ENCODE data around the gene RTP3.
"Not testable (repeated sequence)": the region's sequence is repeated elsewhere in the genome, so short reads cannot be mapped to it uniquely, and the experiment has no call there.

Gene RTP3

DNA sequence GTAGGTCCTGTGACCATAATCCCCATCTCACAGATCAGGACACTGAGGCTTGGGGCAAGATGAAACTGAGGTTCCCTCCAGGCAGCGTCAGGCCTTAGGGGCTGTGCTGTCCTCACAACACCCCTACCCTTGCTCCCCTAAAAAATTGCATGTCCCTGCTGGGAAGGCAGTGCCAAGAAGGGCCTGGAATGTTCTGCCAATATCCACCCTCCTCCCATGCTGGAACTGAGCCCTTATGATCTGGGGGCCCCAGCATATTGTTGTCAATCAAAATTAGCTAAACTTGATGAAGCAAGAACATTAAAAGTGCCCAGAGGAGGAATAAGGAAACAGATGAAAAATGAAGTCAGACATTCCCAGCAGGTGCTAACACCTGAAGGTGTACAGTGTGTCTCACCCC is 13.4 kb upstream of the RTP3 start:
- H3K9ac ChIP-seq (ENCODE audit: low read length), result no peak overlapping the region
- H3K36me3 ChIP-seq (ENCODE audit: insufficient read depth, low read length), result no peaks in the 10 kb centered on the region
- H3K4me1 ChIP-seq (ENCODE audit: insufficient read depth, low read length), result no peaks in the 10 kb centered on the region
- H3K27ac ChIP-seq (ENCODE audit: low read depth, low read length), result no peak overlapping the region
- H3K4me3 ChIP-seq (ENCODE audit: low read depth in 1 of 2, low read length in 2 of 2), result no peak overlapping the region
- H3K9me3 ChIP-seq (ENCODE audit: low read length), result no peaks in the 10 kb centered on the region
- peaks cover 0 to 3% of the 10 kb centered on the region in 2 donors for H3K27me3 ChIP-seq (ENCODE audit: control insufficient read depth in 1 of 2, insufficient read depth in 2 of 2, low read length in 2 of 2)

DNA sequence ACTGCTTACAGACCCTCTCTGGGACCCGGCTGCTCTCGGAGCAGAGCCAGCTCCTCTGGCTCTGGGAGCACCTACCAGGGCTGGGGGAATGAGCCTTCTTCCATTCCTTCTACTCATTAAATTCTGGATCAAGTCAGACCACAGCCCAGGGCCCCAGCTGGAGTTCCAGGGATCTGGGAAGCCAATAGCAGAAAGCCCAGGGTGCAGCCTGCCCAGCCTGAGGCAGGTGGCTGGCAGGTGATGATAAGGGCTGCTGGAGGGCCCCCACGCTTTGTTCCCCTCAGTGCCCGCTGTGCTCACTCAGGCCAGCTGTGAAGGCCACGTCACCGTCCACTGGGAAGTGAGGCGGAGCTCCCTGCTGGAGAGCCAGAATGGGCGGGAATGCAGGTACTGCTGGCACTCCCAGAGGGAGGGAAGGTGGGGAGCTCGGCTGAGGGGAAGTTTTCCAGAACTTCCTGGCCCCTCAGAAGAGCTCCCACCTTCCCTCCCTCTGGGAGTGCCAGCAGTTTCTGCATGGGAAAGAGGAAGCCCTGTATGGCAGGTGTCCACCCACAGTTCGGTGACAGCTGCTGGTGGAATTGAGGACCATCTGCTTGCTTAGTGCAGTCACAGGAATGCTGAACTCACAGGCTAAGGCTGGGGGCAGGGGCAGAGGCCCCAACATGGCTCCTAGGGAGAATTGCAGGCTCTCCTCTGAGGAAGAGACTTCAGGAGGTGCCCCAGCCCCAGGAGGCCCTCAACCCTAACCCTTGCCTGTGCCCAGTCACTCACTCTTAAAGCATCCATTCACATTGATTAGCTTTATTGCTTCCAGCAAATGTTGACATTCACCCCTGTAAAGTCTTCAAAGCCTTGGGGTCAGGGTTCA is 12.6 kb upstream of the RTP3 start:
- no peaks in the 10 kb centered on the region for H3K4me1 ChIP-seq (ENCODE audit: insufficient read depth, low read length)
- no peak overlapping the region for H3K27ac ChIP-seq (ENCODE audit: low read depth, low read length)

DNA sequence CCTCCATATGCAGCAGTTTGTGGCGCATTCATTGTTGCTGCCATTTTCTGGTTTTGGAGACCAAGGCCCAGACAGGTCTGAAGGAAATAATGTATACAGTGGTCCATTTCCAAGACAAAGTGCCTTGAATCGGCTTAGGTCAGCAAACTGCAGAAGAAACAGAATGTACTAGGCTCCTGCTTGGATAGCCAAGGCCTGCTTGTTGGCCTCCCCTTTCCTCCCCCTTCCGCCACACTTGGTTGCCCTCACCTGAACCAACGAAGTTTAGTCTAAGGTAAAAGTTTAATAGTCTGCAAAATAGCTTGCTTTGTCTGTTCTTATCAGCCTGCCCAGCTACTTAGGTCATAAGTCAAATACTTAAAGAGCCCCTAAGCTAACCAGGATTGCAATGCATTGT is 12.0 kb upstream of the RTP3 start:
- H3K4me1 ChIP-seq (ENCODE audit: insufficient read depth, low read length), result no peaks in the 10 kb centered on the region
- H3K36me3 ChIP-seq (ENCODE audit: insufficient read depth, low read length), result no peaks in the 10 kb centered on the region
- no peak overlapping the region for H3K4me3 ChIP-seq (ENCODE audit: low read depth in 1 of 2, low read length in 2 of 2)
- H3K27me3 ChIP-seq (ENCODE audit: control insufficient read depth in 1 of 2, insufficient read depth in 2 of 2, low read length in 2 of 2), result no peaks in the 10 kb centered on the region
- no peak overlapping the region for H3K9ac ChIP-seq (ENCODE audit: low read length)
- H3K9me3 ChIP-seq (ENCODE audit: low read length), result no peaks in the 10 kb centered on the region
- no peak overlapping the region for H3K27ac ChIP-seq (ENCODE audit: low read depth, low read length)

More for the DNA sequence above, 12.6 kb upstream of the RTP3 start:
- H3K9me3 ChIP-seq (ENCODE audit: low read length), result no peaks in the 10 kb centered on the region
- H3K9ac ChIP-seq (ENCODE audit: low read length), result no peak overlapping the region
- no peaks in the 10 kb centered on the region for H3K36me3 ChIP-seq (ENCODE audit: insufficient read depth, low read length)
- H3K27me3 ChIP-seq (ENCODE audit: control insufficient read depth in 1 of 2, insufficient read depth in 2 of 2, low read length in 2 of 2), result peaks cover 0 to 3% of the 10 kb centered on the region in 2 donors
- no peak overlapping the region for H3K4me3 ChIP-seq (ENCODE audit: low read depth in 1 of 2, low read length in 2 of 2)

DNA sequence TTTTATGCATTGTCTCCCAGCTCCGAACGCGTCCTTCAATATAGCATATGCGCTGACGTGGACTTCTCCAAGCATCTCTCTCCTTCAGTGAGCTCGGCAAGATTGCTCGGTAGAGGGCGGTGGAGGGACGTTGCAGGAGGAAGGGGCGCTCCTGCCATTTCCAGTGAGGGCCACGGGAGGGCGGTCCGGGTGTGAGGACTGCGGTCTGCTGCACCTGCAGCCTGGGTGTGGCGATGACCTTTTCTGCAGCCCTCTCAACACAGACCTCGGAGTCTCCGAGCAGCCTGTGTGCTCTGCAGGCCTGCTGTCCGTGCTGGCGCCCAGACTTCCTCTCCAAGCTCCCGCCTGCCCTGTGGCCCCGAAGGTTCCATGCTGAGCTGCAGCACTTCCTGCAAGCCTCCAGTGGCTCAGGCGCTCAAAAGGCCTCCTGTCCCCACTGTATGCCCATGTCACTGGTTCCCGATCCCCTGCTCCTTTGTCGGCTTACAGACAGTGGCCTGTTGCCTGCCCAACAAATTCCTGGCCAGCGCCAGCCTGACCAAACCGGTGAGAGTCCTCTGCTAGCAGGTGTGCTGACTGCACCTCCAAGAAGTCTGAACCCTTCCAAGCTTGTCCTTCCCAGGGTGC is 8.9 kb upstream of the RTP3 start:
- Histone ChIP-seq H3K9ac (ENCODE audit: low read length) (no peak overlapping the region), H3K27ac (ENCODE audit: low read depth, low read length) (no peak overlapping the region), H3K4me3 (ENCODE audit: low read depth in 1 of 2, low read length in 2 of 2) (no peak overlapping the region), H3K27me3 (ENCODE audit: control insufficient read depth in 1 of 2, insufficient read depth in 2 of 2, low read length in 2 of 2) (no peaks in the 10 kb centered on the region), H3K36me3 (ENCODE audit: insufficient read depth, low read length) (no peaks in the 10 kb centered on the region), H3K9me3 (ENCODE audit: low read length) (no peaks in the 10 kb centered on the region), H3K4me1 (ENCODE audit: insufficient read depth, low read length) (no peaks in the 10 kb centered on the region)

DNA sequence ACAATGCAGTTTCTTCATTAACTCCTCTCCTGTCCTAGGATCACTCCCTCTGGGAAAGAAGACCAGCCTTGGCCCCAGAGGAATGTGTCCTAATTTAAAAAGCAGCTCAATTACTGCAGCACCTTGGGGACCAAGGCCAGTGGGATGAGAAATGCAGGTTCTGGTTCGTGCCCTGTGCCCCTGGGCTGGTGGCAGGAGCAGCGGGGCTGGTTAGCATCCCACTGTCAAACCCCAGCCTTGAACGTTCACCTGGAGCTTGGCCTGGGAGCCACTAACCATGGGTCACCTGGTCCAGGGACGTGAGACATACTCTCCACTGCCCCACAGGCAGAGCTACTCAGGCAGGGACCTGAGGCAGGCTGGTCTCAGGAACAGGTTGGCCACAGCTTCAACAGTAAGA is 8.4 kb upstream of the RTP3 start:
- Histone ChIP-seq H3K27ac (ENCODE audit: low read depth, low read length) (no peak overlapping the region), H3K27me3 (ENCODE audit: control insufficient read depth in 1 of 2, insufficient read depth in 2 of 2, low read length in 2 of 2) (no peaks in the 10 kb centered on the region), H3K9me3 (ENCODE audit: low read length) (no peaks in the 10 kb centered on the region), H3K4me3 (ENCODE audit: low read depth in 1 of 2, low read length in 2 of 2) (no peak overlapping the region), H3K4me1 (ENCODE audit: insufficient read depth, low read length) (no peaks in the 10 kb centered on the region), H3K9ac (ENCODE audit: low read length) (no peak overlapping the region), H3K36me3 (ENCODE audit: insufficient read depth, low read length) (no peaks in the 10 kb centered on the region)

DNA sequence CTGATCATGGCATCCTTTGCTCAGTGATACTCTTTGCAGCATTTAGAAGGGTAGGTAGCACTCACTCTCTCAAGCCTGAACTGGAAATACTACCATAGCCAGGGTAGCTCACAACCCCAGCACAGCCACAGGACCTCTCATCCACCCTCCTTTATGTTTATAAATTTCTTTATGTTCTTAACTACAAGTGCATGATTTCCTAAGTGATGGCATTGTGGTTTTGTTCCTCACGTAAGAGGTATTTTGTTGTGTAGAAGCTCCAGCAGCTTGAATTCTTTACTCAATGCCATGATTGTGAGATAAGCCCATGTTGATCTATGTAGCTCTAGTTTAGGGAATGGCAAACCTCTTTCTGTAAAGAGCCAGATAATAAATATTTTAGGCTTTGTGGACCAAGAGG is 7.9 kb upstream of the RTP3 start:
- no peak overlapping the region for H3K4me3 ChIP-seq (ENCODE audit: low read depth in 1 of 2, low read length in 2 of 2)
- no peaks in the 10 kb centered on the region for H3K4me1 ChIP-seq (ENCODE audit: insufficient read depth, low read length)
- no peaks in the 10 kb centered on the region for H3K27me3 ChIP-seq (ENCODE audit: control insufficient read depth in 1 of 2, insufficient read depth in 2 of 2, low read length in 2 of 2)
- no peak overlapping the region for H3K9ac ChIP-seq (ENCODE audit: low read length)
- no peak overlapping the region for H3K27ac ChIP-seq (ENCODE audit: low read depth, low read length)
- H3K36me3 ChIP-seq (ENCODE audit: insufficient read depth, low read length), result no peaks in the 10 kb centered on the region
- no peaks in the 10 kb centered on the region for H3K9me3 ChIP-seq (ENCODE audit: low read length)

DNA sequence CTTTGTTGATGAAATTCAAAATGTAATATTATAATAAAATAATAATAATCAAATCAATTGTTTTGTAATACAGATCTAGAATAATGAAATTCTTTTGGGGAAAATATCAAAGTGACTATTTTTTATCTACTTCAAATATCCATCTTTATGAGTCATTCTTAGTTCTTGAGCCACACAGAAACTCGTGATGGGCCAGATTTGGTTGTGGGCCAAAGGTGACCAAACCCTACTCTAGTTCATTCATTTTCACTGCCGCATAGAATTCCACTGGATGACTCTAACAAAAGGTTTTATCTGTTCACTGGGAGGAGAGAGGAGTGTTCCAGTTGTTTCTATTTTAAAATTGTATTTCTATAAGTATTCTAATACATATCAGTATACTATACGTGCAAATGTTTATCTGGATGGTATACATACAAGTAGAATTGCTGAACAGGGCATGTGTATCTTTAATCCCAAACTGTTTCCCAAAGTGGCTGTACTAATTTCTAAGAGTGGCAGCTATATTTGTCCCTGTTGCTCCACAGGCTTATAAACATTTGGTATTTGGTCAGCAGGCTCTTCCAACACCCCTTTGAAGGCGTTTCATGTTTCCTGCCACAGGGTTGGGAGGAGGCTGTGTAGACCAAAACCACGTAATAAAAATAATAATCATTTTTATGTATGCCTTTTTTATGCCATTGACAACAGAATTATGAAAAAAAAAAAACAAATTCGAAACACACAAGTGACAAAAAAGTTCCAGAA is 7.3 kb upstream of the RTP3 start:
- Histone ChIP-seq H3K9me3 (ENCODE audit: low read length) (no peaks in the 10 kb centered on the region), H3K9ac (ENCODE audit: low read length) (no peak overlapping the region), H3K27me3 (ENCODE audit: control insufficient read depth in 1 of 2, insufficient read depth in 2 of 2, low read length in 2 of 2) (no peaks in the 10 kb centered on the region), H3K4me1 (ENCODE audit: insufficient read depth, low read length) (no peaks in the 10 kb centered on the region), H3K27ac (ENCODE audit: low read depth, low read length) (no peak overlapping the region), H3K36me3 (ENCODE audit: insufficient read depth, low read length) (no peaks in the 10 kb centered on the region), H3K4me3 (ENCODE audit: low read depth in 1 of 2, low read length in 2 of 2) (no peak overlapping the region)

DNA sequence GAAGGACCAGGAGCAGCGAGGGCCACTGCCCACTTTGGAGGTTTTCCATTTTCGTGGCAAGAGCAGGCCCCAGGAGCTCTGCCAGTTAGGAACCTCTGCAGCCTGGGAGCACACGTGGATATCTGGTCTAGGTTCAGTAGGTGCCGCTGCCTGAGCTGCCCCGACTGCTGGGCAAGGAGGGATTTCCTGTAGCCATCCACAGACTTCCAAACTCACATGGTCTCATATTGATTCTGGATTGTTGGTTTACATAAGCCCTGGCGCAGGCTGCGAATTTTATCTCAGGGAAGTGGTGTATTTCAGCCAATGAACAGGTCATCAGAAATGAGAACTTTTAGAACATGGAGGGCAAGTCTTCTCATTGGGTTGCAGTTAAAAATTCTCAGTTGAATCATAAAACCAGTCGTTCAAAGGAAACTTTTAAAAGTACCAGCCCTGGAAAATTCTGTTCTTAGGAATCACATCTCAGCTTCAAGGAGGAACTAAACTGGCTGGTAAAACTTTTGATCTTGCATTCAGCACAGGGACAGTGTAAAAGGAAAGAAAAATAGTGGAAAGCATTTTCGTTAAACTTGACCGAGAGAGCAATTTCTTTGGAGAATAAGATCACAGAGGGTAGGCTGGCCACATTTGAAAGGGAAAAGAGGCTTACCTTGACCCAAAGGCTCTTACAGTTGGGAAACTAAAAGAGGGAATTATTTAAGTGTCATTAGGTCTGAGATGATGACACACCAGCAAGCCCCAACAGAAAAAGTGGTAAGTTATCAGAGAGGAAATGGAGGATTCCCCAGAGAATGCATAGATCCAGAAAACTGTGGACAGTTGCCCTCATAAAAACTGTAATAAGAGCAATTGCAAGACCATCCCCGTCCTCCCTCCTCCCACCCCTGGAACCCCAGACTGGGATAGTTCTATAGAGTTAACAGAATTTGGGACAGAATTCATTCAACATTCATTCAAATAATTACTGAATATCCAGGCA is 6.4 kb upstream of the RTP3 start:
- no peaks in the 10 kb centered on the region for H3K36me3 ChIP-seq (ENCODE audit: insufficient read depth, low read length)
- peaks cover 7% of the 10 kb centered on the region for H3K4me1 ChIP-seq (ENCODE audit: insufficient read depth, low read length)
- H3K27me3 ChIP-seq (ENCODE audit: control insufficient read depth in 1 of 2, insufficient read depth in 2 of 2, low read length in 2 of 2), result no peaks in the 10 kb centered on the region
- no peak overlapping the region for H3K27ac ChIP-seq (ENCODE audit: low read depth, low read length)
- no peak overlapping the region for H3K9ac ChIP-seq (ENCODE audit: low read length)
- H3K9me3 ChIP-seq (ENCODE audit: low read length), result no peaks in the 10 kb centered on the region
- H3K4me3 ChIP-seq (ENCODE audit: low read depth in 1 of 2, low read length in 2 of 2), result no peak overlapping the region

DNA sequence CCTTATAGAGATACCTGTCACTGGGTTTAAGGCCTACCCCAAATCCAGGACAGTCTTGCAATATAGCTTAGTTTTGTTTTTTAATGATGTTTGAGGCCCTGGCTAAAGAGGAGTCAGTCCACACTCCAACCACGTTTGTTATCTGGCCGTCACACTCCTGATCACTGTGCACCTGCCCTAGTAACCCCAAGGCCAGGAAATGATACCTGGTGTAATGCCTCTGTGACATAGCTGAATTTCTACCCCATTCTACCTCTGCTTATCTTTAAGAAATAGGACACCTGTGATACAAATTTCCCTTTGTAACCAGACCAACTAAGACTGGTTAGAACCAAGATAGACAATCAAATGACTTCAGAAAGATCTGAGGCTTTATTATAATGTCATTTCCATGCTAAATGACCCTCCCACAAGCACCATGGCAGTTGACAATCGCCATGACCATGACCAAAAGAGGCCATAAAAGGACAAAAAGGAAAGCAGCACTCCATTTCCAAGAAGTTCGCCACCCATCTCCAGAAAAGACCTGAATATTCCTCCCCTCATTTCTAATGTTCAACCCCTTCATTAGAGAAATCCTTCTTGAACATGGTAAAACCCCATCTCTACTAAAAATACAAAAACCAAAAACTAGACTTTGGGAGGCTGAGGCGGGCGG is 4.8 kb upstream of the RTP3 start:
- H3K27ac ChIP-seq (ENCODE audit: low read depth, low read length), result no peak overlapping the region
- H3K4me3 ChIP-seq (ENCODE audit: low read depth in 1 of 2, low read length in 2 of 2), result no peak overlapping the region
- H3K27me3 ChIP-seq (ENCODE audit: control insufficient read depth in 1 of 2, insufficient read depth in 2 of 2, low read length in 2 of 2), result no peaks in the 10 kb centered on the region
- peaks cover 10% of the 10 kb centered on the region for H3K4me1 ChIP-seq (ENCODE audit: insufficient read depth, low read length)
- H3K36me3 ChIP-seq (ENCODE audit: insufficient read depth, low read length), result no peaks in the 10 kb centered on the region
- H3K9ac ChIP-seq (ENCODE audit: low read length), result no peak overlapping the region
- no peaks in the 10 kb centered on the region for H3K9me3 ChIP-seq (ENCODE audit: low read length)

DNA sequence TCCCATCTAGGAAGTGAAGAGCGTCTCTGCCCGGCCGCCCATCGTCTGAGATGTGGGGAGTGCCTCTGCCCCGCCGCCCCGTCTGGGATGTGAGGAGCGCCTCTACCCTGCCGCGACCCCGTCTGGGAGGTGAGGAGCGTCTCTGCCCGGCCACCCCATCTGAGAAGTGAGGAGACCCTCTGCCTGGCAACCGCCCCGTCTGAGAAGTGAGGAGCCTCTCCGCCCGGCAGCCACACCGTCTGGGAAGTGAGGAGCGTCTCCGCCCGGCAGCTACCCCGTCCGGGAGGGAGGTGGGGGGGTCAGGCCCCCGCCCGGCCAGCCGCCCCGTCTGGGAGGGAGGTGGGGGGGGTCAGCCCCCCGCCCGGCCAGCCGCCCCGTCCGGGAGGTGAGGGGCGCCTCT is 3.3 kb upstream of the RTP3 start:
- H3K27ac ChIP-seq (ENCODE audit: low read depth, low read length); H3K27me3 ChIP-seq (ENCODE audit: control insufficient read depth in 1 of 2, insufficient read depth in 2 of 2, low read length in 2 of 2); H3K4me1 ChIP-seq (ENCODE audit: insufficient read depth, low read length); H3K4me3 ChIP-seq (ENCODE audit: low read depth in 1 of 2, low read length in 2 of 2); H3K9ac ChIP-seq (ENCODE audit: low read length); H3K36me3 ChIP-seq (ENCODE audit: insufficient read depth, low read length); H3K9me3 ChIP-seq (ENCODE audit: low read length): not testable (repeated sequence)
